HG02870 (cell line): ENCODE data around the gene MAGED4B.
"Not testable (repeated sequence)": the region's sequence is repeated elsewhere in the genome, so short reads cannot be mapped to it uniquely, and the experiment has no call there.

Experiments
- ATAC-seq: cut with Tn5 transposase; IDR thresholded peaks from one replicate; pipeline ENCODE4 v1.9.1; 2021; ENCODE audit warnings: mild to moderate bottlenecking, moderate library complexity; ENCODE audit not compliant: unreplicated experiment

MAGED4B gene

GRCh38 chrX:52068666-52069640 lies at the start of gene MAGED4B:
MAGED4B (minus strand) TSS chrX:52069183; CDS start chrX:52068172, 1,011 bp downstream.
- ATAC-seq, result not testable (repeated sequence)

- ATAC-seq, result no peak
These were observed 49.3 kb upstream of the MAGED4B start for GRCh38 chrX:52118262-52118661.

GRCh38 chrX:52082578-52082977 lies 13.6 kb upstream of the MAGED4B start:
- ATAC-seq, result no peak

- ATAC-seq, result no peak
These were observed 9.1 kb upstream of the MAGED4B start for GRCh38 chrX:52078131-52078530.

- not testable (repeated sequence) for ATAC-seq
These were observed 26.7 kb downstream of the MAGED4B start for GRCh38 chrX:52042288-52042687.

- ATAC-seq, result no peak
These were observed 34.8 kb downstream of the MAGED4B start for GRCh38 chrX:52034211-52034610.

- no peak for ATAC-seq
These were observed 37.6 kb downstream of the MAGED4B start for GRCh38 chrX:52031371-52031770.

GRCh38 chrX:52015794-52016193 lies 53.2 kb downstream of the MAGED4B start:
- ATAC-seq, result no peak
